DMS153 treated with DMSO at 0.1 percent for 48 hours (cell line): ENCODE results near the gene IL10.
"Not testable (repeated sequence)": the region's sequence is repeated elsewhere in the genome, so short reads cannot be mapped to it uniquely, and the experiment has no call there.

ENCODE experiments used
- DNase-seq: peaks from one replicate; lab custom pipeline; 2025; ENCODE audit not compliant: unreplicated experiment; lab: John Stamatoyannopoulos, UW

IL10 gene

GRCh38 chr1:206794294-206794908 is 22.1 kb upstream of the IL10 start:
- DNase-seq, result no peak

DNA sequence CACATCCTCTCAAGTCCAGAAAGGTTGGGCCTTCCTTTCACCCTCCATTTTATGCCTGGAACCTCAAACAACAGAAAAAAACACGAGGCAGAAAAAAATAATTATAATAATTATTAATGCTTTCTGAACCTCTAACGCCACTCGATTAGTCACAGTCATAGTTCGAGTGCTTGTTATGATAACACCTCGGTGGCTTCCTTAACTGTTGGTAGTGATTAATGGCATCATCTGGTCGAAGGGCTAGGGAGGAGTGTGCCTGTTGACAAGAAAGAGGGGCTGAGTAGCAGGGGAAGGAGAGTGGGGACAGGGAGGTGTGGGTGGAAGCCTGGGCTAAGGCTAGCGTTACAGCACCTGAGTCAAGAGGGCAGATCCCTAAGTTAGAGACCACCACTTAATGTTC is 21.3 kb upstream of the IL10 start:
- DNase-seq, result no peak

DNA sequence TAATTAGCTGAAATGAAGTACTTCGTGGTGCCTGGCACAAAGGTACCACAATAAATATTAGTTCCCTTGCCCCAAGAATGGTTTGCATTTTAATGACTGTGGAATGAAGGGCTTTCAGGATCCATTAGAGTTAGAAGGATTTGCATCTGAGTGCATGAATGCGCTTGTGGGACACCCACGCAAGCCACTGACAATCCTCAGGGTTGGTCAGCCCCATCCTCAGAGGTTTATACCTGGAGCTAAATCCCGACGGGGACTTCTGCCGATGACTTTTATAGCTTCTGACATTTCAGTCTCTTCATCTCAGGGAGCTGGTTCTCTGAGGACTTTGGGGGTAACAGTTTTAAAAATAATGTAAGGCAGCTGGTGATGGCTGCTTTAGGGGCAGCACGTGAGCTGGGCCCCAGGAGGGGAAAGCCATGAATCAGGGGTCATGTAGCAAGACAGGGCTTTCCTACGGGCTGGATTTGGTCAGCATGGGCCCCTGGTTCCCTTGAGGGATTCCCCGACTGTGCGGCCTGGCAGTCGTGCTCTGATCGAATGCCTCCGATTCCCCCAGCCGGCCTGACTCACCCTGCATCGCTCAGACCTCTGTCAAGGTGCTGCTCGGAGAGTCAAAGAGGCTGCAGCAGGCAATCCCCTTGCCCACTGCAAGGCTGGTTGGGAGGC is 20.8 kb upstream of the IL10 start:
- DNase-seq, result no peak

GRCh38 chr1:206790502-206791250 is 18.4 kb upstream of the IL10 start:
- DNase-seq, result no peak

GRCh38 chr1:206788487-206789050 is 16.3 kb upstream of the IL10 start:
- no peak for DNase-seq

DNA sequence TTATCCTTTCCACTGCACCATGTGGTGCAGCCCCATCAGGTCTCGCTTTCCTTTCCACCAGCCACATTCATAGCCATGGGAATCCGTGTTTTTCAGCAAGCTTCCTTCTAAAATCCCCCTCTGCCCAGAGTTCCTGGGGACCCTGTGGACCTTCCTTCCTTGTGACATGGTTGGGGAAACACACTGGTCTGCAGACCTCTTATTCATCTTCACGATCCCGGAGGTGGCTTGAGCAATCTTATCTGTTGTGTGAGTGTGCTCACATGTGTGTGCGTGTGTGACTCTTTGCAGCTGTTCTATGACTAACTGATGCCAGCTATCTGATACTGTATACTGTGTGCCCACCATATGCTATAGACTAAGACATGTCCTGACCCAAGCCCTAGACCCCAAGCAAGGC is 15.6 kb upstream of the IL10 start:
- DNase-seq, result no peak

DNA sequence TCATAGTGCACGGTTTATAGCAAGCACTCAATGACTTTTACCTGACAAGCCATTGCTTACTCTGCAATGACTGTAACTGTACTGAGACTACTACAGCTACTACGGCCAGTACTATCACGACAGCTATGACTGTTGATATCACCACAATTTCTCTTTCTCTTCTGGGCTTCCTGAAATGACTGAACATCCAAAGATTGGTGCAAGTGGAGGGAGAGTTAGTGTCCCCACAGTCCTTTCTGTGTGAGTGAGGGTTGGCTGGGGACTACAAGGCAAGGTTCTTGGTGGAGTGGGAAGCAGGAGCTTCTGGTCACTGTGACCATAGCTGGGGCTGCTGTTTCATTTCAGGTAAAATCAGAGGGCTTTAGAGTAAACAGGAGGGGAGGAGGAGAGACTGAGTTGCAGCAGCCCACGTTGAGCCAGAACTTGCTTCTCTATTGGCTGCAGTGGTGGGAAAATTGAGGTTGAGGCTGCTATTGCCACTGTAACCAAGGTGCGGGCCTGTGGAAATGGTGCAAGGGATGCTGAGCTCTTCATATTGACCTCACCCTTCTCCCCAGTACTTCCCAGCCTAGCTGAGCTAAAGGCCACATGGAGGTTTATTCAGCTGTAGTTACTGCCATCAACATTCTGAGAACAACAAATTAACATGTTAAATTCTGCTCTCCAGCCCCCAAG is 14.1 kb upstream of the IL10 start:
- DNase-seq, result no peak

DNA sequence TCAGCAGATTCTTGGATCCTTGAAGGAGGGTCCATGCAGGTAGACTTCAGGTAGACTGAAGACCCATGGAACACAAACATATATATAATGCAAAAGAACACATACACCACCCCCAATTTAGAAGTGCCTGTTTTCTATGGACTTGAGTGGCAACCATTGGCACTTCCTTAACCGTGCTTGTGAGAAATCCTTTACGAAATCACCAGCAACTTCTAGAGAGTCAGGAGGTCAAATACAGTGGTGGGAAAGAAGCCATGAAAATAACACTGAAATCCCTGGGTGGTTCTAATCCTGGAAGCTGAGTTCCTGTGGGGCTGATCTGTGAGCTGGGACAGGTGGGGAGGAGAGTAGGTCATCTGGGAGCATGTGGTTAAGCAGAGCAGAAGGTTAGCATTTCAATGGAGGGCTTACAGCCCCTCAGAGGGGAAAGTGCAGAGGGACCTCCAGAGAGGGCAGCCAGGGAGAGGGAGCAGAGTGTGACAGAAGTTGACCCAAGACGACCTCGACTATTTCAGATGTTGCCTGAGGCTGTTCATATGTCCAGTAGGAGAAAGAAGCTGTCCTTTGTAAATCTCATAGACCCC is 13.0 kb upstream of the IL10 start:
- no peak for DNase-seq

- DNase-seq, result no peak
Measured at GRCh38 chr1:206784471-206784903, 12.2 kb upstream of the IL10 start.

DNA sequence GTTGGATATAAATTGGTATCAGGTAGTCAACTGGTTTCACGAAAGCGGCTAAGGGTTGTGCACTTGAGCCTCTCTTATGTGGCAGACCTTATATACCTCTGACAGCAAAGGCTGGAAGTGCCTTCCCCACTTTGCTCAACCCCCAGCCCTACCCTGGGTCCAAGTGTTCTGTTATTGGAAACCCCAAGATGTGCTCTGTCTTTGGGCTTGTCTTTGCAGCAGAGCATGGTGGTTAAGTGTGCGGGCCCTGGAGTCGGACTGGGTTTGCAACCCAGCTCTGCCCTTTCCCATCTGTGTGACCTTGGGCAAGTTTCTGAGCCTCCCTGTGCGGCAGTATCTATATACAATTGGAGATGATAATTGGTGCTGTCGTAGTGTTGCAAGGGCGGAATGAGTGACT is 11.2 kb upstream of the IL10 start:
- DNase-seq, result no peak

- no peak for DNase-seq
Measured at GRCh38 chr1:206782448-206782847, 10.2 kb upstream of the IL10 start.

DNA sequence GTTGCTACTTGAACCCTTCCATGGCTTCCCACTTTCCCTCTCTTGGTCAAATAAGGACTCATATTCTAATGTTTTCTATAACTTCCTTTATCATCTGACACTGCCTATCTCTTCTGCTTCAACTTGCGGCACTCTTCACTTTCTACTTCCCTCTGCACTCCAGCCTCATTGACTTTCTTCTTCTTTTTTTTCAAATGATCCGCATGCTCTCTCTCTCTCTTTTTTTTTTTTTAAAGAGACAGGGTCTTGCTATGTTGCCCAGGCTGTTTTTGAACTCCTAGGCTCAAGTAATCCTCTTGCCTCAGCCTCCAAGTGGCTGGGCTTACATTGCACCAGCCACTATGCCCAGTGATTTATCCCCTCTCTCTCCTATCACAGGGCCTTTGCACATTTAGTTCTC is 7.3 kb upstream of the IL10 start:
- no peak for DNase-seq

GRCh38 chr1:206778911-206779310 is 6.6 kb upstream of the IL10 start:
- DNase-seq, result not testable (repeated sequence)

DNA sequence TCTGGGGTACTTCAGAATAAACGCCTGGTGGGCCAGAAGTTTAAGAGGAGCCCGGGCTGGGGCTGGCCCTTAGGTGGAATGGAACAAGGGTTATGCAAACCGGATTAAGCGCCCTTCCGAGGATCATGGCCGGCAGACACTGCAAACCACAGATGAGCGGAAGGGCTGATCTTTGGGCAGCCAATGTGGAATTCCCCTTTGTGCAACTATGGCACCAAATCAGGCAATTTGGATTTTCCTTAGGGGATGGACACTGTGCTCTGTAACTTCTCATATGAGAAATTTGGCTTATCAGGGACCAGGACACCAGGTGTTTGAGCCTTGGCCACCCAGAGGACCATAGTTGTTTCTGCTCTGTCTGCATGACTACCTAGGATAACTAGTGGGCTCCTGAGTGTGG is 5.7 kb upstream of the IL10 start:
- DNase-seq, result no peak

GRCh38 chr1:206776229-206776628 is 3.9 kb upstream of the IL10 start:
- DNase-seq, result no peak

- no peak for DNase-seq
Measured at GRCh38 chr1:206774093-206774492, 1.8 kb upstream of the IL10 start.

GRCh38 chr1:206771338-206771692 is 979 bp downstream of the IL10 start:
- DNase-seq, result no peak

- DNase-seq, result no peak
Measured at GRCh38 chr1:206770531-206771337, 1.6 kb downstream of the IL10 start, which contains the start of gene IL19. TSS of gene IL19 (plus strand) at chr1:206770773. CDS start at chr1:206836663, 65,890 bp downstream.

DNA sequence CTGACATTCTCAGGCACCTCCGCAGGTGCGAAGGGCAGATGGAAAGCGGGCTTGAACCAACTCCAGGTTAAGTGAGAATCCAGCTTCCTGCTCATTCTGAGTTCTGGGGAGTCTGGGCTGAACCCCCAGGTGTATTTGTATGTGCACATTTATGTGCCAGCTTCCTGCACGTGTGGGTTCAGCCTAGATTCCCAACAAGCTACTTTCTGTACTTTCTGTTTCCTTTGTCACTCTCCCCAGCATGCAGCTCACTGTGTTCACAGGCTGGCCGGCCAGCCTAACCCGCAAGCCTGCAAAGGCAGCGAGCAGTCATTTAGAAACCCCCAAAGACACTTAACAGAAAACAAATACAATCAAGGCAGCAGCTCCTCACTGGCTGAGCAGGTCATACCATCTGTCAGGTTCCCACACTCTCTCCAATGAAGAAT is 3.0 kb downstream of the IL10 start:
- no peak for DNase-seq
